Astrocyte (in vitro differentiated cells and primary cell): ENCODE data around the gene SHE. TPM values are rescaled to one million over a fixed set of nuclear protein-coding genes. Genes with fewer than 3 reads are reported as not detected.

Source experiments
- DNase-seq: peaks from one replicate; pipeline ENCODE4 v3.0.0-alpha.2; 2010; ENCODE audit warnings: low read depth
- FAIRE-seq: peaks from 2 replicates; lab custom pipeline; 2011; peaks lifted over from hg19 to GRCh38; lab: Jason Lieb, UNC
- H2AFZ ChIP-seq: 2 replicates; pipeline ENCODE4 v1.6.0; 2012; ENCODE audit warnings: low read depth, low read length, inconsistent platforms
- H3K27ac ChIP-seq: 2 replicates; pipeline ENCODE4 v1.5.1; 2011; ENCODE audit warnings: low read depth, low read length, inconsistent platforms
- H3K27me3 ChIP-seq: 2 replicates; pipeline ENCODE4 v1.6.0; 2011; ENCODE audit warnings: low read length, inconsistent platforms; ENCODE audit not compliant: insufficient read depth
- H3K36me3 ChIP-seq: 2 replicates; pipeline ENCODE4 v1.5.1; 2011; ENCODE audit warnings: low read length, inconsistent platforms; ENCODE audit not compliant: insufficient read depth
- H3K4me1 ChIP-seq: 2 replicates; pipeline ENCODE4 v1.5.1; 2011; ENCODE audit warnings: low read length, inconsistent platforms; ENCODE audit not compliant: insufficient read depth
- H3K4me2 ChIP-seq: 2 replicates; pipeline ENCODE4 v1.6.0; 2012; ENCODE audit warnings: low read length, inconsistent platforms
- H3K4me3 ChIP-seq: 2 replicates; pipeline ENCODE4 v1.5.1; 2011; ENCODE audit warnings: low read depth, mild to moderate bottlenecking, low read length, inconsistent platforms; ENCODE audit not compliant: insufficient read depth
- H3K79me2 ChIP-seq: 2 replicates; pipeline ENCODE4 v1.6.0; 2012; ENCODE audit warnings: mild to moderate bottlenecking, low read length, inconsistent platforms; ENCODE audit not compliant: insufficient read depth
- H3K9ac ChIP-seq: 2 replicates; pipeline ENCODE4 v1.6.0; 2012; ENCODE audit warnings: mild to moderate bottlenecking, low read length, inconsistent platforms
- H3K9me3 ChIP-seq: 2 replicates; pipeline ENCODE4 v1.5.1; 2012; ENCODE audit warnings: low read depth, mild to moderate bottlenecking, low read length, inconsistent platforms; ENCODE audit not compliant: insufficient read depth
- H4K20me1 ChIP-seq: 2 replicates; pipeline ENCODE4 v1.6.0; 2012; ENCODE audit warnings: low read length, inconsistent platforms; ENCODE audit not compliant: insufficient read depth
- H3K27ac Mint-ChIP-seq: one replicate; pipeline ENCODE4 v1.8.0; 2021; ENCODE audit warnings: mild to moderate bottlenecking, mixed read lengths; ENCODE audit not compliant: unreplicated experiment
- H3K27me3 Mint-ChIP-seq: one replicate; pipeline ENCODE4 v1.8.0; 2021; ENCODE audit warnings: low read depth, mixed read lengths; ENCODE audit not compliant: unreplicated experiment
- H3K36me3 Mint-ChIP-seq: one replicate; pipeline ENCODE4 v1.8.0; 2021; ENCODE audit warnings: low read depth, mixed read lengths; ENCODE audit not compliant: unreplicated experiment
- H3K4me1 Mint-ChIP-seq: one replicate; pipeline ENCODE4 v1.8.0; 2021; ENCODE audit warnings: low read depth, mixed read lengths; ENCODE audit not compliant: unreplicated experiment
- H3K4me3 Mint-ChIP-seq: one replicate; pipeline ENCODE4 v1.8.0; 2021; ENCODE audit warnings: mild to moderate bottlenecking, moderate library complexity, mixed read lengths; ENCODE audit not compliant: unreplicated experiment
- H3K9me3 Mint-ChIP-seq: one replicate; pipeline ENCODE4 v1.8.0; 2021; ENCODE audit warnings: mild to moderate bottlenecking, mixed read lengths; ENCODE audit not compliant: unreplicated experiment
- CTCF ChIP-seq: IDR thresholded peaks from 2 replicates; pipeline ENCODE4 v1.5.1; 2011; ENCODE audit warnings: low read depth, mild to moderate bottlenecking, inconsistent platforms, low read length, moderate library complexity; ENCODE audit not compliant: insufficient read depth
- EZH2 ChIP-seq: IDR thresholded peaks from 2 replicates; pipeline ENCODE4 v1.6.1; 2012; ENCODE audit warnings: mild to moderate bottlenecking, low read length, inconsistent platforms; ENCODE audit not compliant: insufficient read depth
- total RNA-seq: library from RNA; stranded (reverse); gene quantifications from 2 replicates; pipeline ENCODE4 v1.2.1, GENCODE V29; 2021

The SHE gene
- total RNA-seq, 1 donor from 2014 or later: not detected

- DNase-seq: no peak
- no peak overlapping the region for H3K27ac Mint-ChIP-seq
- no peak overlapping the region for H3K4me3 Mint-ChIP-seq
- Histone ChIP-seq H3K4me2 (no peak overlapping the region), H3K9me3 (no peaks in the 10 kb centered on the region), H3K27me3 (peaks cover 17% of the 10 kb centered on the region), H3K4me3 (no peak overlapping the region), H3K4me1 (no peaks in the 10 kb centered on the region), H3K79me2 (no peaks in the 10 kb centered on the region), H3K36me3 (no peaks in the 10 kb centered on the region), H3K27ac (no peak overlapping the region), H3K9ac (no peak overlapping the region), H2AFZ (no peak overlapping the region), H4K20me1 (no peaks in the 10 kb centered on the region)
- no peak for TF ChIP-seq EZH2
- no peak for TF ChIP-seq CTCF
- peaks cover 12% of the 10 kb centered on the region for H3K9me3 Mint-ChIP-seq
- H3K36me3 Mint-ChIP-seq: no peaks in the 10 kb centered on the region
- FAIRE-seq: no peak
- H3K27me3 Mint-ChIP-seq: peaks cover 13% of the 10 kb centered on the region
- H3K4me1 Mint-ChIP-seq: no peaks in the 10 kb centered on the region
Measured at GRCh38 chr1:154527192-154527591, 25.0 kb upstream of the SHE start.

GRCh38 chr1:154524881-154525280 is 22.7 kb upstream of the SHE start:
- H3K27ac ChIP-seq: no peak overlapping the region
- H4K20me1 ChIP-seq: no peaks in the 10 kb centered on the region
- DNase-seq (no peak), FAIRE-seq (no peak)
- TF ChIP-seq CTCF (no peak), EZH2 (no peak)
- Mint-ChIP-seq H3K4me1 (peaks cover 4% of the 10 kb centered on the region), H3K27me3 (peaks cover 25% of the 10 kb centered on the region), H3K36me3 (no peaks in the 10 kb centered on the region), H3K9me3 (peaks cover 5% of the 10 kb centered on the region), H3K27ac (no peak overlapping the region), H3K4me3 (no peak overlapping the region)
- no peak overlapping the region for H2AFZ ChIP-seq
- no peak overlapping the region for H3K9ac ChIP-seq
- H3K79me2 ChIP-seq: no peaks in the 10 kb centered on the region
- H3K4me3 ChIP-seq: no peak overlapping the region
- H3K27me3 ChIP-seq: peaks cover 31% of the 10 kb centered on the region
- H3K4me2 ChIP-seq: no peak overlapping the region
- H3K4me1 ChIP-seq: no peaks in the 10 kb centered on the region
- no peaks in the 10 kb centered on the region for H3K36me3 ChIP-seq
- H3K9me3 ChIP-seq: no peaks in the 10 kb centered on the region

GRCh38 chr1:154521695-154522094 is 19.5 kb upstream of the SHE start:
- no peak for FAIRE-seq
- H4K20me1 ChIP-seq: no peaks in the 10 kb centered on the region
- Mint-ChIP-seq H3K27me3 (peaks cover 39% of the 10 kb centered on the region), H3K9me3 (peaks cover 7% of the 10 kb centered on the region), H3K4me1 (peaks cover 4% of the 10 kb centered on the region), H3K4me3 (no peak overlapping the region), H3K27ac (no peak overlapping the region), H3K36me3 (no peaks in the 10 kb centered on the region)
- H3K9ac ChIP-seq: no peak overlapping the region
- no peak overlapping the region for H3K27ac ChIP-seq
- H3K36me3 ChIP-seq: no peaks in the 10 kb centered on the region
- H3K4me3 ChIP-seq: no peak overlapping the region
- H3K9me3 ChIP-seq: no peaks in the 10 kb centered on the region
- H3K27me3 ChIP-seq: peaks cover 31% of the 10 kb centered on the region
- no peak overlapping the region for H3K4me2 ChIP-seq
- H3K79me2 ChIP-seq: no peaks in the 10 kb centered on the region
- H3K4me1 ChIP-seq: no peaks in the 10 kb centered on the region
- TF ChIP-seq EZH2 (no peak), CTCF (no peak)
- DNase-seq: no peak
- no peak overlapping the region for H2AFZ ChIP-seq
